ENCODE results near the gene ZFP36.

GRCh38 chr19:39435499-39436349 is 29.1 kb downstream of the ZFP36 start, which contains the start of gene RPS16:
- TF ChIP-seq EP300 (IDR thresholded peaks at IDR 0.05) (peak; percentile 88 to 99), CTCF (IDR thresholded peaks at IDR 0.05) (peak in 2 of 5 experiments; percentile 53 to 58), POLR2A (IDR thresholded peaks at IDR 0.05) (peak; percentile 77 to 95)
